Esophagus squamous epithelium (tissue), 4 donors: ENCODE results near the gene C14orf180.

Experiments
- CTCF ChIP-seq, 6 experiments: fragments of 450-650 bp in 4 of 6; fragments of 200-600 bp in 2 of 6; sonication (generic) in 2 of 6; IDR thresholded peaks; one replicate each; pipeline ENCODE4 v1.5.1; 2016 to 2019; ENCODE audit warnings: antibody characterized with exemption in 6 of 6, mild to moderate bottlenecking in 4 of 6, moderate library complexity in 4 of 6
- POLR2A ChIP-seq, 4 donors: fragments of 450-650 bp; IDR thresholded peaks; one replicate each; pipeline ENCODE4 v1.6.1; 2017; ENCODE audit warnings: antibody characterized with exemption in 4 of 4, mild to moderate bottlenecking in 4 of 4, moderate library complexity in 3 of 4

GRCh38 chr14:104635717-104636116 is 56.2 kb downstream of the C14orf180 start:
- TF ChIP-seq CTCF (IDR thresholded peaks at IDR 0.05) (no peak), POLR2A (IDR thresholded peaks at IDR 0.05) (no peak)
